HEK293 (cell line): ENCODE results near the gene UBTD1.

Experiments used
- CTCF ChIA-PET: fragments of 350-600 bp; formaldehyde crosslinking; extraction: SDS; loops from one replicate; lab custom pipeline; 2021; ENCODE audit warnings: antibody characterized with exemption; lab: Yijun Ruan, JAX
- POLR2A ChIA-PET: fragments of 300-600 bp; formaldehyde crosslinking; extraction: SDS; loops from one replicate; lab custom pipeline; 2020; ENCODE audit warnings: antibody characterized with exemption, inconsistent platforms; lab: Yijun Ruan, JAX
- H3K27ac ChIP-seq: fragments of 200-500 bp; sonication (Bioruptor generic); 2 replicates; pipeline ENCODE4 v1.5.1; 2014; ENCODE audit warnings: low read depth, low read length, control low read depth, inconsistent platforms; ENCODE audit errors: extremely low read depth
- H3K36me3 ChIP-seq, 2 experiments: fragments of 200-500 bp in 1 of 2; sonication (Bioruptor generic) in 1 of 2; 1 replicate in 1 of 2; 2 replicates in 1 of 2; pipeline ENCODE4 v1.5.1; 2014 to 2017; ENCODE audit warnings: inconsistent platforms in 2 of 2, low read length in 2 of 2; ENCODE audit not compliant: control insufficient read depth in 2 of 2, insufficient read depth in 1 of 2
- H3K4me1 ChIP-seq: fragments of 200-500 bp; sonication (Bioruptor generic); 2 replicates; pipeline ENCODE4 v1.5.1; 2014; ENCODE audit warnings: mild to moderate bottlenecking, low read length, inconsistent platforms; ENCODE audit not compliant: control insufficient read depth, insufficient read depth
- H3K4me3 ChIP-seq: 2 replicates; pipeline ENCODE4 v1.5.1; 2011; ENCODE audit warnings: low read depth, mild to moderate bottlenecking, control low read depth, low read length, moderate library complexity
- H3K9me3 ChIP-seq: fragments of 200-500 bp; sonication (Bioruptor generic); 2 replicates; pipeline ENCODE4 v1.5.1; 2014; ENCODE audit warnings: low read depth, low read length, inconsistent platforms; ENCODE audit not compliant: control insufficient read depth, insufficient read depth
- KLF10 ChIP-seq: fragments of 450-650 bp; IDR thresholded peaks from 2 replicates; pipeline ENCODE4 v1.5.1; 2018; ENCODE audit warnings: missing biosample characterization, mild to moderate bottlenecking, missing genetic modification characterization
- KLF7 ChIP-seq: fragments of 450-650 bp; formaldehyde crosslinking; IDR thresholded peaks from 2 replicates; pipeline ENCODE4 v1.5.1; 2016; ENCODE audit warnings: missing biosample characterization, missing genetic modification characterization, borderline replicate concordance
- KLF8 ChIP-seq: fragments of 450-650 bp; formaldehyde crosslinking; IDR thresholded peaks from 2 replicates; pipeline ENCODE4 v1.5.1; 2016; ENCODE audit warnings: missing biosample characterization, missing genetic modification characterization
- MZF1 ChIP-seq: fragments of 450-650 bp; formaldehyde crosslinking; IDR thresholded peaks from 2 replicates; pipeline ENCODE4 v1.5.1; 2017; ENCODE audit warnings: missing biosample characterization, missing genetic modification characterization, borderline replicate concordance
- REST ChIP-seq: fragments of 450-650 bp; formaldehyde crosslinking; IDR thresholded peaks from 2 replicates; pipeline ENCODE4 v1.5.1; 2016; ENCODE audit warnings: missing biosample characterization, missing genetic modification characterization
- ZBTB20 ChIP-seq: fragments of 450-650 bp; formaldehyde crosslinking; IDR thresholded peaks from 2 replicates; pipeline ENCODE4 v1.5.1; 2016; ENCODE audit warnings: missing biosample characterization, missing genetic modification characterization
- ZBTB8A ChIP-seq: fragments of 450-650 bp; formaldehyde crosslinking; IDR thresholded peaks from 2 replicates; pipeline ENCODE4 v1.5.1; 2016; ENCODE audit warnings: missing biosample characterization, missing genetic modification characterization
- ZEB2 ChIP-seq: fragments of 450-650 bp; formaldehyde crosslinking; IDR thresholded peaks from 2 replicates; pipeline ENCODE4 v1.5.1; 2016; ENCODE audit warnings: missing biosample characterization, missing genetic modification characterization
- ZNF157 ChIP-seq: fragments of 450-650 bp; formaldehyde crosslinking; IDR thresholded peaks from 2 replicates; pipeline ENCODE4 v1.5.1; 2016; ENCODE audit warnings: missing biosample characterization, missing genetic modification characterization
- ZNF214 ChIP-seq: fragments of 450-650 bp; formaldehyde crosslinking; IDR thresholded peaks from 2 replicates; pipeline ENCODE4 v1.5.1; 2017; ENCODE audit warnings: missing biosample characterization, mild to moderate bottlenecking, missing genetic modification characterization, borderline replicate concordance
- ZNF341 ChIP-seq: fragments of 450-650 bp; formaldehyde crosslinking; IDR thresholded peaks from 2 replicates; pipeline ENCODE4; 2016; ENCODE audit warnings: low read depth, missing biosample characterization, missing genetic modification characterization
- ZNF391 ChIP-seq: fragments of 450-650 bp; formaldehyde crosslinking; IDR thresholded peaks from 2 replicates; pipeline ENCODE4 v1.5.1; 2016; ENCODE audit warnings: low read depth, missing biosample characterization, missing genetic modification characterization, borderline replicate concordance
- ZNF404 ChIP-seq: fragments of 450-650 bp; formaldehyde crosslinking; IDR thresholded peaks from 2 replicates; pipeline ENCODE4 v1.5.1; 2017; ENCODE audit warnings: missing biosample characterization, missing genetic modification characterization
- ZNF558 ChIP-seq: fragments of 450-650 bp; formaldehyde crosslinking; IDR thresholded peaks from 2 replicates; pipeline ENCODE4 v1.5.1; 2016; ENCODE audit warnings: missing biosample characterization, missing genetic modification characterization
- ZNF623 ChIP-seq: fragments of 450-650 bp; formaldehyde crosslinking; IDR thresholded peaks from 2 replicates; pipeline ENCODE4 v1.5.1; 2016; ENCODE audit warnings: missing biosample characterization, missing genetic modification characterization
- ZNF624 ChIP-seq: fragments of 450-650 bp; formaldehyde crosslinking; IDR thresholded peaks from 2 replicates; pipeline ENCODE4 v1.5.1; 2017; ENCODE audit warnings: missing biosample characterization, missing genetic modification characterization
- ZNF629 ChIP-seq: fragments of 450-650 bp; formaldehyde crosslinking; IDR thresholded peaks from 2 replicates; pipeline ENCODE4 v1.5.1; 2017; ENCODE audit warnings: missing biosample characterization, missing genetic modification characterization
- ZNF654 ChIP-seq: fragments of 450-650 bp; formaldehyde crosslinking; IDR thresholded peaks from 2 replicates; pipeline ENCODE4 v1.5.1; 2016; ENCODE audit warnings: low read depth, missing biosample characterization, missing genetic modification characterization
- ZNF664 ChIP-seq: fragments of 450-650 bp; formaldehyde crosslinking; IDR thresholded peaks from 2 replicates; pipeline ENCODE4 v1.5.1; 2016; ENCODE audit warnings: missing biosample characterization, missing genetic modification characterization
- ZNF701 ChIP-seq: fragments of 450-650 bp; formaldehyde crosslinking; IDR thresholded peaks from 2 replicates; pipeline ENCODE4 v1.5.1; 2016; ENCODE audit warnings: missing biosample characterization, missing genetic modification characterization
- ZNF785 ChIP-seq: fragments of 450-650 bp; formaldehyde crosslinking; IDR thresholded peaks from 2 replicates; pipeline ENCODE4 v1.5.1; 2016; ENCODE audit warnings: missing biosample characterization, missing genetic modification characterization
- ZNF830 ChIP-seq: fragments of 450-650 bp; IDR thresholded peaks from 2 replicates; pipeline ENCODE4 v1.5.0; 2018; ENCODE audit warnings: missing biosample characterization, missing genetic modification characterization, low read depth, mild to moderate bottlenecking, moderate library complexity
- TF ChIP-seq, protein P1 (sequence below): IDR thresholded peaks from 2 replicates; pipeline ENCODE4 v1.6.1; 2011; ENCODE audit warnings: mild to moderate bottlenecking, low read depth, low read length, borderline replicate concordance
- TF ChIP-seq, protein P2 (sequence below): fragments of 450-650 bp; formaldehyde crosslinking; IDR thresholded peaks from 2 replicates; pipeline ENCODE4 v1.5.1; 2017; ENCODE audit warnings: missing biosample characterization, missing genetic modification characterization
- TF ChIP-seq, protein P3 (sequence below): fragments of 450-650 bp; formaldehyde crosslinking; IDR thresholded peaks from 2 replicates; pipeline ENCODE4 v1.5.1; 2016; ENCODE audit warnings: missing biosample characterization, missing genetic modification characterization, borderline replicate concordance

Gene UBTD1

GRCh38 chr10:97497572-97498075 is 1.1 kb upstream of the UBTD1 start (continued):
- TF ChIP-seq ZNF624 (no peak), ZNF629 (peak; percentile 76), ZNF341 (tag by site-specific recombination) (no peak), ZNF558 (tag by site-specific recombination) (0 out of 2 replicates have a peak, but pooled peaks have one; percentile 12)

- H3K27ac ChIP-seq: peak within 1 kb of the TSS; percentile 89
- peaks cover 3 to 4% of the 10 kb centered on the region in 2 experiments; a peak in 2 of 3 replicates for H3K36me3 ChIP-seq
- CTCF ChIA-PET: interaction anchor here (0.9 to 3.1 kb wide), 3 partner anchors 8 to 55 kb away, joined by 6 to 22 read pairs (median 7); no protein-coding TSS in a partner anchor
- H3K4me1 ChIP-seq: peaks cover 16% of the 10 kb centered on the region
- POLR2A ChIA-PET: interaction anchor here (0.7 to 1.1 kb wide), 7 partner anchors 10 to 212 kb away, joined by 3 to 4 read pairs (median 3); partner anchors contain the start of gene AVPI1
- no peaks in the 10 kb centered on the region for H3K9me3 ChIP-seq
- H3K4me3 ChIP-seq: peak within 1 kb of the TSS; percentile 88
- TF ChIP-seq ZNF664 (no peak), ZNF404 (tag by site-specific recombination) (no peak), ZNF701 (tag by site-specific recombination) (no peak), ZNF214 (tag by site-specific recombination) (no peak), ZNF654 (tag by site-specific recombination) (no peak), ZNF391 (tag by site-specific recombination) (peak; percentile 58; the same call in 1 of the 2 replicates), ZNF157 (tag by site-specific recombination) (0 out of 2 replicates have a peak, but pooled peaks have one; percentile 9), ZEB2 (tag by site-specific recombination) (peak; percentile 83), ZNF623 (tag by site-specific recombination) (0 out of 2 replicates have a peak, but pooled peaks have one; percentile 7), MZF1 (tag by site-specific recombination) (no peak), KLF10 (peak; percentile 98), ZBTB8A (tag by site-specific recombination) (peak; percentile 100), ZNF830 (tag by site-specific recombination) (no peak), ZBTB20 (no peak), REST (tag by site-specific recombination) (0 out of 2 replicates have a peak, but pooled peaks have one; percentile 6), KLF8 (tag by site-specific recombination) (peak; percentile 68), ZNF785 (tag by site-specific recombination) (no peak), KLF7 (peak; percentile 15; the same call in 1 of the 2 replicates)
- TF ChIP-seq, protein P1, sequence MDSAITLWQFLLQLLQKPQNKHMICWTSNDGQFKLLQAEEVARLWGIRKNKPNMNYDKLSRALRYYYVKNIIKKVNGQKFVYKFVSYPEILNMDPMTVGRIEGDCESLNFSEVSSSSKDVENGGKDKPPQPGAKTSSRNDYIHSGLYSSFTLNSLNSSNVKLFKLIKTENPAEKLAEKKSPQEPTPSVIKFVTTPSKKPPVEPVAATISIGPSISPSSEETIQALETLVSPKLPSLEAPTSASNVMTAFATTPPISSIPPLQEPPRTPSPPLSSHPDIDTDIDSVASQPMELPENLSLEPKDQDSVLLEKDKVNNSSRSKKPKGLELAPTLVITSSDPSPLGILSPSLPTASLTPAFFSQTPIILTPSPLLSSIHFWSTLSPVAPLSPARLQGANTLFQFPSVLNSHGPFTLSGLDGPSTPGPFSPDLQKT: no peak
- TF ChIP-seq, protein P2, sequence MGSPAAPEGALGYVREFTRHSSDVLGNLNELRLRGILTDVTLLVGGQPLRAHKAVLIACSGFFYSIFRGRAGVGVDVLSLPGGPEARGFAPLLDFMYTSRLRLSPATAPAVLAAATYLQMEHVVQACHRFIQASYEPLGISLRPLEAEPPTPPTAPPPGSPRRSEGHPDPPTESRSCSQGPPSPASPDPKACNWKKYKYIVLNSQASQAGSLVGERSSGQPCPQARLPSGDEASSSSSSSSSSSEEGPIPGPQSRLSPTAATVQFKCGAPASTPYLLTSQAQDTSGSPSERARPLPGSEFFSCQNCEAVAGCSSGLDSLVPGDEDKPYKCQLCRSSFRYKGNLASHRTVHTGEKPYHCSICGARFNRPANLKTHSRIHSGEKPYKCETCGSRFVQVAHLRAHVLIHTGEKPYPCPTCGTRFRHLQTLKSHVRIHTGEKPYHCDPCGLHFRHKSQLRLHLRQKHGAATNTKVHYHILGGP (tag by site-specific recombination): no peak
- TF ChIP-seq, protein P3, sequence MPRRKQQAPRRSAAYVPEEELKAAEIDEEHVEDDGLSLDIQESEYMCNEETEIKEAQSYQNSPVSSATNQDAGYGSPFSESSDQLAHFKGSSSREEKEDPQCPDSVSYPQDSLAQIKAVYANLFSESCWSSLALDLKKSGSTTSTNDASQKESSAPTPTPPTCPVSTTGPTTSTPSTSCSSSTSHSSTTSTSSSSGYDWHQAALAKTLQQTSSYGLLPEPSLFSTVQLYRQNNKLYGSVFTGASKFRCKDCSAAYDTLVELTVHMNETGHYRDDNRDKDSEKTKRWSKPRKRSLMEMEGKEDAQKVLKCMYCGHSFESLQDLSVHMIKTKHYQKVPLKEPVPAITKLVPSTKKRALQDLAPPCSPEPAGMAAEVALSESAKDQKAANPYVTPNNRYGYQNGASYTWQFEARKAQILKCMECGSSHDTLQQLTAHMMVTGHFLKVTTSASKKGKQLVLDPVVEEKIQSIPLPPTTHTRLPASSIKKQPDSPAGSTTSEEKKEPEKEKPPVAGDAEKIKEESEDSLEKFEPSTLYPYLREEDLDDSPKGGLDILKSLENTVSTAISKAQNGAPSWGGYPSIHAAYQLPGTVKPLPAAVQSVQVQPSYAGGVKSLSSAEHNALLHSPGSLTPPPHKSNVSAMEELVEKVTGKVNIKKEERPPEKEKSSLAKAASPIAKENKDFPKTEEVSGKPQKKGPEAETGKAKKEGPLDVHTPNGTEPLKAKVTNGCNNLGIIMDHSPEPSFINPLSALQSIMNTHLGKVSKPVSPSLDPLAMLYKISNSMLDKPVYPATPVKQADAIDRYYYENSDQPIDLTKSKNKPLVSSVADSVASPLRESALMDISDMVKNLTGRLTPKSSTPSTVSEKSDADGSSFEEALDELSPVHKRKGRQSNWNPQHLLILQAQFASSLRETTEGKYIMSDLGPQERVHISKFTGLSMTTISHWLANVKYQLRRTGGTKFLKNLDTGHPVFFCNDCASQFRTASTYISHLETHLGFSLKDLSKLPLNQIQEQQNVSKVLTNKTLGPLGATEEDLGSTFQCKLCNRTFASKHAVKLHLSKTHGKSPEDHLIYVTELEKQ (tag by site-specific recombination): 0 out of 2 replicates have a peak, but pooled peaks have one; percentile 5
Observed at GRCh38 chr10:97498076-97498840, 466 bp upstream of the UBTD1 start, which contains the start of gene MMS19. TSS of gene MMS19 (minus strand) at chr10:97498422. CDS start at chr10:97498384, 38 bp downstream.
